ENCODE results near the gene LGALS3BP. TPM values are rescaled to one million over a fixed set of nuclear protein-coding genes. Genes with fewer than 3 reads are reported as not detected.

The LGALS3BP gene
- total and polyA plus RNA-seq, 2 of the 8 experiments (the other 6 are each of a cell fraction or from before 2014, with no cell fraction given): 56.1 to 61.6 TPM

DNA sequence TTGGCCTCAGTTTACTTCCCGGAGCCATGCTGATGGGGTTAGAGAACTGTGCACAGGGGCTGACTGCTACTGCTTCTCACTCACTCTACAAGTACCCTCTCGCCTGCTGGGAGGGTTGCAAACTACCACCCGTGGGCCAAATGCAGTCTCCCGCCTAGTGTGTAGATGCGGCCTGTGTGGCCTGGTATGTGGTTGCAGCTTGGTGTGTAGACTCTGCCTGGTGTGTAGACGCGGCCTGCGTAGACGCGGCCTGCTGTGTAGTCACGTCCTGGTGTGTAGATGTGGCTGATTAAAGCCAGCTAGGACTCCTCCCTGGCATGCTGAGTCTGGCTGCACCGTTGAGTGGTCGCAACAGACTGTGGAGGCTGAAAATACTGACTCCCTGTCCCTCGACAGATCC lies 22.6 kb upstream of the LGALS3BP start:
- ChIA-PET CTCF (ENCODE audit: partially characterized antibody) (interaction anchor here (0.6 to 2.0 kb wide), 7 partner anchors 9 to 389 kb away, joined by 3 to 7 read pairs (median 3); no protein-coding TSS in a partner anchor), POLR2A (ENCODE audit: partially characterized antibody) (interaction anchor here (1.2 to 1.3 kb wide), 2 partner anchors 22 to 26 kb away, joined by 3 read pairs; partner anchors contain the start of gene LGALS3BP)
- no peak overlapping the region for H2AK5ac ChIP-seq (ENCODE audit: low read depth, low read length)
- DNase-seq (ENCODE audit: low read depth in 1 of 2, low spot score in 2 of 2) (no peak), FAIRE-seq (no peak)
- no peak overlapping the region for H2BK20ac ChIP-seq (ENCODE audit: low read length)
- no peak overlapping the region for H3K4me2 ChIP-seq (ENCODE audit: insufficient read depth in 1 of 2, low read depth in 2 of 2, low read length in 2 of 2)
- no peaks in the 10 kb centered on the region; the same call in 1 of the 2 replicates for H3K23me2 ChIP-seq (ENCODE audit: low read depth, low read length)
- peaks cover 26 to 64% (median 58%) of the 10 kb centered on the region in 4 experiments for H3K27me3 ChIP-seq (replicated peaks in 1 of 4; ENCODE audit: control insufficient read depth in 3 of 4, extremely low read depth in 1 of 4, insufficient read depth in 3 of 4, low read length in 3 of 4)
- H4K20me1 ChIP-seq (replicated peaks in 1 of 2; ENCODE audit: control insufficient read depth in 1 of 2, insufficient read depth in 2 of 2, low read length in 2 of 2): peaks cover 51 to 69% of the 10 kb centered on the region in 2 experiments
- no peak overlapping the region for H3K9ac ChIP-seq (replicated peaks in 1 of 4; ENCODE audit: extremely low read depth in 1 of 4, low read depth in 3 of 4, low read length in 3 of 4)
- H3K4me3 ChIP-seq (ENCODE audit: extremely low read depth in 1 of 4, insufficient read depth in 2 of 4, low read depth in 3 of 4, low read length in 4 of 4): no peak overlapping the region
- no peak overlapping the region for H4K91ac ChIP-seq (replicated peaks; ENCODE audit: insufficient read length, low read length)
- H3K23ac ChIP-seq (ENCODE audit: insufficient read length): no peak overlapping the region
- no peak overlapping the region for H2BK15ac ChIP-seq (ENCODE audit: low read length)
- no peak overlapping the region for H3K14ac ChIP-seq (ENCODE audit: insufficient read length)
- no peak overlapping the region for H2AFZ ChIP-seq (ENCODE audit: low read length)
- no peak overlapping the region for H2BK120ac ChIP-seq (replicated peaks; ENCODE audit: low read depth, low read length)
- no peak overlapping the region for H3K4ac ChIP-seq (replicated peaks; ENCODE audit: insufficient read length, low read depth, low read length)
- no peaks in the 10 kb centered on the region; a peak in 2 of 8 replicates for H3K36me3 ChIP-seq (ENCODE audit: control insufficient read depth in 2 of 4, insufficient read depth in 4 of 4, low read length in 3 of 4)
- peaks cover 0 to 4% (median under 1%) of the 10 kb centered on the region in 4 experiments; a peak in 3 of 7 replicates for H3K4me1 ChIP-seq (replicated peaks in 1 of 4; ENCODE audit: control insufficient read depth in 3 of 4, insufficient read depth in 4 of 4, low read length in 3 of 4)
- H4K5ac ChIP-seq (ENCODE audit: insufficient read length, low read depth, low read length): no peak overlapping the region
- H3K79me2 ChIP-seq (ENCODE audit: control insufficient read depth in 1 of 2, insufficient read depth in 2 of 2, low read length in 2 of 2): peaks cover 3 to 4% of the 10 kb centered on the region in 2 experiments; a peak in 1 of 4 replicates
- no peak overlapping the region for H3K56ac ChIP-seq (replicated peaks; ENCODE audit: insufficient read length, low read depth, low read length)
- no peak overlapping the region for H4K8ac ChIP-seq (ENCODE audit: extremely low read depth, insufficient read depth, low read length)
- H3K27ac ChIP-seq (ENCODE audit: low read depth, low read length): no peak overlapping the region
- H3K79me1 ChIP-seq (ENCODE audit: low read depth, low read length): peaks cover 14% of the 10 kb centered on the region
- H3K9me3 ChIP-seq (ENCODE audit: insufficient read depth in 2 of 2, low read depth in 1 of 2, low read length in 1 of 2): no peaks in the 10 kb centered on the region
- H3K18ac ChIP-seq (ENCODE audit: extremely low read depth, low read length): no peak overlapping the region
- no peak overlapping the region for H2BK12ac ChIP-seq (ENCODE audit: low read depth, low read length)
- WGBS, 2 experiments (ENCODE audit: extremely low coverage in 1 of 2, insufficient coverage in 1 of 2, insufficient read length in 1 of 2, insufficient replicate concordance in 2 of 2, low coverage in 1 of 2, low lambda C conversion rate in 2 of 2, missing lambda C conversion rate in 1 of 2): 90% methylated on average over 14 of the region's 14 CpGs; no CpG with 5 or more reads in 1 of the 2 experiments
- TF ChIP-seq POU5F1 (IDR thresholded peaks at IDR 0.05; ENCODE audit: low read depth, low read length): no peak
- TF ChIP-seq RAD21 (IDR thresholded peaks at IDR 0.05 in 1 of 2, conservative IDR thresholded peaks at IDR 0.05 in 1 of 2; ENCODE audit: low read depth in 2 of 2, low read length in 2 of 2): no peak
- no peak for TF ChIP-seq SP4 (IDR thresholded peaks at IDR 0.05; ENCODE audit: low read length)
- TF ChIP-seq CHD1 (IDR thresholded peaks at IDR 0.05; ENCODE audit: low read depth, low read length): no peak
- TF ChIP-seq ASH2L (IDR thresholded peaks at IDR 0.05; ENCODE audit: low read length): no peak
- no peak for TF ChIP-seq TAF1 (IDR thresholded peaks at IDR 0.05; ENCODE audit: low read depth, low read length)
- no peak for TF ChIP-seq NRF1 (IDR thresholded peaks at IDR 0.05; ENCODE audit: low read depth, low read length)
- TF ChIP-seq, protein P1, sequence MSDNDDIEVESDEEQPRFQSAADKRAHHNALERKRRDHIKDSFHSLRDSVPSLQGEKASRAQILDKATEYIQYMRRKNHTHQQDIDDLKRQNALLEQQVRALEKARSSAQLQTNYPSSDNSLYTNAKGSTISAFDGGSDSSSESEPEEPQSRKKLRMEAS (IDR thresholded peaks at IDR 0.05): no peak
- TF ChIP-seq BACH1 (IDR thresholded peaks at IDR 0.05; ENCODE audit: low read length): no peak
- TF ChIP-seq CEBPB (IDR thresholded peaks at IDR 0.05; ENCODE audit: low read depth, low read length): no peak
- H2BK5ac ChIP-seq (ENCODE audit: low read depth, low read length): no peak overlapping the region

Data from H1 (cell line).